H1 (cell line): ENCODE data around the gene TM4SF1.

Experiments
- EP300 ChIP-seq, 2 experiments: IDR thresholded peaks; 1 replicate in 1 of 2; 2 replicates in 1 of 2; pipeline ENCODE4 v1.6.1; 2011 to 2012; ENCODE audit warnings: low read depth in 2 of 2, low read length in 2 of 2, mild to moderate bottlenecking in 2 of 2, borderline replicate concordance in 1 of 2, inconsistent platforms in 1 of 2, moderate library complexity in 1 of 2
- POLR2A ChIP-seq, 2 experiments: IDR thresholded peaks; 1 replicate in 1 of 2; 2 replicates in 1 of 2; pipeline ENCODE4 v1.6.1; 2011; ENCODE audit warnings: low read depth in 2 of 2, low read length in 2 of 2, mild to moderate bottlenecking in 2 of 2; ENCODE audit errors: control extremely low read depth in 1 of 2
- POLR2AphosphoS5 ChIP-seq: IDR thresholded peaks from 2 replicates; pipeline ENCODE4 v1.6.1; 2011; ENCODE audit warnings: low read depth, low read length
- SIN3A ChIP-seq, 2 experiments: IDR thresholded peaks in 1 of 2; conservative IDR thresholded peaks in 1 of 2; 2 replicates each; pipeline ENCODE4 v1.6.1; 2011 to 2012; ENCODE audit warnings: low read length in 2 of 2, improper control_type of control experiment in 1 of 2, low read depth in 1 of 2, mild to moderate bottlenecking in 1 of 2
- TF ChIP-seq, protein P1 (sequence below), 3 experiments: IDR thresholded peaks; 1 replicate in 2 of 3; 2 replicates in 1 of 3; pipeline versions ENCODE4 v1.5.1 to v1.6.1; 2011; ENCODE audit warnings: low read length in 3 of 3, mild to moderate bottlenecking in 3 of 3, inconsistent platforms in 2 of 3, low read depth in 1 of 3, moderate library complexity in 1 of 3; ENCODE audit not compliant: insufficient read depth in 1 of 3; ENCODE audit errors: control extremely low read depth in 1 of 3

DNA sequence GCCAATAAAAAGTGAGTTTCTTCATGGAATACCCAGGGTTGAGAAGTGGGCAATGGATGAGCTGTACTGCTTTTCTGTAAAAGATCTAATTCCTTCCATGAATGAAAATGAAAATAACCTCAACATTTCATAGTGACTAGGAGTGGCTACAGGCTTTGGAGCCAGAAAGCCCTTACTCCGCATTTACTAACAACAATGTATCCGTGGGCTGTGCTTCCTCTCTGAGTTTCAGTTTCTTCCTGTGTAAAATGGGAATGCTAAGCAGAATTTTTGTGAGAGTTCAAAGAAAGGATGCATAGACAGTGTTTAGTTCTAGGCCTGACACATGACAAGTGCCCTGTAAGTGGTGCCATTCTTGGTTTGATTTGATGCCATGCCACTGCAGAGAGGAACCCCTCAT lies 47.5 kb upstream of the TM4SF1 start:
- no peak for TF ChIP-seq SIN3A (conservative IDR thresholded peaks at IDR 0.05 in 1 of 2, IDR thresholded peaks at IDR 0.05 in 1 of 2; ENCODE audit: low read depth in 1 of 2, low read length in 2 of 2)
- TF ChIP-seq POLR2AphosphoS5, result no peak
- TF ChIP-seq, protein P1, sequence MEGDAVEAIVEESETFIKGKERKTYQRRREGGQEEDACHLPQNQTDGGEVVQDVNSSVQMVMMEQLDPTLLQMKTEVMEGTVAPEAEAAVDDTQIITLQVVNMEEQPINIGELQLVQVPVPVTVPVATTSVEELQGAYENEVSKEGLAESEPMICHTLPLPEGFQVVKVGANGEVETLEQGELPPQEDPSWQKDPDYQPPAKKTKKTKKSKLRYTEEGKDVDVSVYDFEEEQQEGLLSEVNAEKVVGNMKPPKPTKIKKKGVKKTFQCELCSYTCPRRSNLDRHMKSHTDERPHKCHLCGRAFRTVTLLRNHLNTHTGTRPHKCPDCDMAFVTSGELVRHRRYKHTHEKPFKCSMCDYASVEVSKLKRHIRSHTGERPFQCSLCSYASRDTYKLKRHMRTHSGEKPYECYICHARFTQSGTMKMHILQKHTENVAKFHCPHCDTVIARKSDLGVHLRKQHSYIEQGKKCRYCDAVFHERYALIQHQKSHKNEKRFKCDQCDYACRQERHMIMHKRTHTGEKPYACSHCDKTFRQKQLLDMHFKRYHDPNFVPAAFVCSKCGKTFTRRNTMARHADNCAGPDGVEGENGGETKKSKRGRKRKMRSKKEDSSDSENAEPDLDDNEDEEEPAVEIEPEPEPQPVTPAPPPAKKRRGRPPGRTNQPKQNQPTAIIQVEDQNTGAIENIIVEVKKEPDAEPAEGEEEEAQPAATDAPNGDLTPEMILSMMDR (IDR thresholded peaks at IDR 0.05; ENCODE audit: control extremely low read depth in 1 of 3, insufficient read depth in 1 of 3, low read depth in 1 of 3, low read length in 3 of 3), result no peak
- TF ChIP-seq EP300 (IDR thresholded peaks at IDR 0.05; ENCODE audit: borderline replicate concordance in 1 of 2, low read depth in 2 of 2, low read length in 2 of 2), result no peak
- no peak for TF ChIP-seq POLR2A (IDR thresholded peaks at IDR 0.05; ENCODE audit: control extremely low read depth in 1 of 2, low read depth in 2 of 2, low read length in 2 of 2)
